Putamen (tissue), 1 donor: Measurements from ENCODE around the gene SS18L1.

Source experiments
- DNase-seq: peaks from one replicate; pipeline ENCODE4 v3.0.0-alpha.2; 2016; ENCODE audit warnings: low spot score

The SS18L1 gene

DNA sequence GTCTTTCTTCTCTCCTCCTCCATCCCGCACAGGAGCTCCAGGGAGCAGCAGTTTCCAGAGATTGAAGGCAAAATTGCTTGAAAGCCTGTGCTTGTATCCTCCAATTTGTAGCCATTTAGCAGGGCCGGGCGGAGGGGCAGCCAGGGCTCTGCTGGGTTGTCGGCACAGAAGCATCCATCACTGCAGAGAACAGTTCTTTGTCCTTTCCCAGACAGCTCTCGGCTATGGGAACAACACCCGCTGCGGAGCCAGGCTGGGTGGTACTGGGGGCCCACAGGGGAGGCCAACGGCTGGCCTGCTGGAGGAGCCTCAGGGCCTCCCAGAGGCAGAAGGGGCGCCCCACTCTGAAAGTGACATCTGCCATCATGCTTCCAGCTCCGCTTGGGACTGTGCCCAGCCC is 68.7 kb downstream of the SS18L1 start:
- no peak for DNase-seq

DNA sequence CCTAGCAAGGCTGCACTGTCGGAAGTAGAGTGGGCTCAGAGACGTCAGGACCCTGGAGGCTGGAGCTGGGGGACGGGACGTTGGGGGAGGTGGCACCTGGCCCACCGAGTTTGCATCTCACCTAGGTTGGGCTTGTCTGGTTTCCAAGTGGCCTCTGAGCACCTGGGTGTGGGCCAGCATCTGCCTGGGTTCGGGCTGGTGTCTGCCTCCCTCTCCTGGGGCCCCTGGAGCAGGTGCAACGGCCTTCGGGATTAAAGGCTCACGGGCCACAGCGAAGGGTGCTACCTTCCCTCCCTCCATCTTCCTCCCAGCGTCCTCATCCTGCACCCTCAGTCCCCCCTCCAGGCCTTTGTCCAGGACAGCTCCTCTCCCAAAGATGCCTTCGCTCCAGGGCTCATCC is 70.5 kb downstream of the SS18L1 start:
- no peak for DNase-seq

DNA sequence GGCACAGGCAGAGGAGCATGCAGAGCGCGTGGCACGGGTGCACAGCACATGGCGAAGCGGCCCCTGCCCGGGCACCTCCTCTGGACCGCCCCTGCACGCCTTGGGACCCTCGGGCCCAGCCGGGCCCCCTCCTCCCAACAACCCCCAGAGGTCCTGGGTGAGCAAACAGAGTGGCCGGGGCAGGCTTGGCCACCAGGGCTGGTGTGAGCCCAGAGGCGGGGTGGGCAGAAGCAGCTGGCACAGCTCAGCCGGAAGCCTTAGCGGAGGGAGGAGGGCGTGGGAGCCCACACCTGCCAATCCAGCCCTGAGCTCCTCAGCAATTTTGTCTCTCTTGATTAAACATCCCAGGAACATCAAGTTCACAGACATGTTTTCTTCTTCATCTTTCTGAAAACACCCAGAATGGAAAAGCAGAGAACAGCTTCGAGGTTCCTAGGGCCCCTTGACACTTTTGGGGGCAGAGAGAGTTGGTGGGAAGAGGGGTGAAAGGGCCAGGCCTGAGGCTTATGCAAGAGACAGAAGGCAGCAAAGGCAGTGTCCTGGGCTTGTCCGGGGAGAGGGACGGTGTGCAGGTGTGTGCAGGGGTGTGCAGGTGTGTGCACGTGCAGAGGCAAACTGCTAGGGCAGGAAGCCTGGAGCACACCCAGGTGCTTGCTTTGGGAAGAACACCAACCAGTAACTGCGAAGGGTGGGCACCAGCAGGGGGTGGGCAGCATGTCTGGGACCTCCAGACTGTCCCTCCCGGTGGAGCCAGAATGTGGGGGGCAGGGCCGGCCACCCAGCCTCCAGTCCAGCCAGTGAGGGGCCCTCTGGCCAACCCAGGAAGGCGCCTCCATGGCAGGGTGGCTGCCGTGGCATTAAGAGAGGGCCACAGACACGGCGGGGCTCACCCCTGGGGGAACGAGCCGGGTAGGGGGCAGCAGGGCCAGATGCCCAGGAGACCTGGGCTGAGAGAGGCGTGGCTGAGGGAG is 71.7 kb downstream of the SS18L1 start:
- peak; percentile 68 for DNase-seq

DNA sequence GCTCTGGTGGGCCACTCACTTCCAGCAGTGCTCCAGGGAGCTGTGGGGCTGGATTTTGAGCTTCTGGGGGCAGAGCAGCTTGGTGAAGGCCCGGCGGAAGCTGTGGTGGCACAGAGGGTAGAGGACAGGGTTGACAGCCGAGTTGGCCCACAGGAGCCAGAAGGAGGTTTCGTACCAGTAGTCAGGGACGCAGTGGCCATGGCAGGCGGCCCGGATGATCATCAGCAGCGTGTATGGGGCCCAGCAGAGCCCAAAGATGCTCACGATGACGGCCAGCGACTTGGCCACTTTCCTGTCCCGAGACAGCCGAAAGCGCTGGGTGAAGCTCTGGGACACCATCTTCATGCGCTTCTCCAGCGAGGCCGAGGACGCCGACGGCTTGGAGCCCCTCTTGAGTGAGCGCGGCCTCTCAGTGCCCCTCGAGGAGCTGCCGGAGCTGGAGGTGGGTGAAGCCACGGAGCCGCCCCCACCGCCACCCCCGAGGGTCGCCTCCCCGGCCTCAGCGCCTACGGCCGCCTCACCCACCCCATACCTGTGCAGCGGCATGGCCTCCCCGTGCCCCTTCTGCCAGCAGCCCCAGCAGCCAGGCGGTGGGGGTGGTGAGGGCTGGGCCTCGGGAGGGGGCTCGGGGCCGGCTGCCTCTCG is 72.5 kb downstream of the SS18L1 start:
- no peak for DNase-seq

DNA sequence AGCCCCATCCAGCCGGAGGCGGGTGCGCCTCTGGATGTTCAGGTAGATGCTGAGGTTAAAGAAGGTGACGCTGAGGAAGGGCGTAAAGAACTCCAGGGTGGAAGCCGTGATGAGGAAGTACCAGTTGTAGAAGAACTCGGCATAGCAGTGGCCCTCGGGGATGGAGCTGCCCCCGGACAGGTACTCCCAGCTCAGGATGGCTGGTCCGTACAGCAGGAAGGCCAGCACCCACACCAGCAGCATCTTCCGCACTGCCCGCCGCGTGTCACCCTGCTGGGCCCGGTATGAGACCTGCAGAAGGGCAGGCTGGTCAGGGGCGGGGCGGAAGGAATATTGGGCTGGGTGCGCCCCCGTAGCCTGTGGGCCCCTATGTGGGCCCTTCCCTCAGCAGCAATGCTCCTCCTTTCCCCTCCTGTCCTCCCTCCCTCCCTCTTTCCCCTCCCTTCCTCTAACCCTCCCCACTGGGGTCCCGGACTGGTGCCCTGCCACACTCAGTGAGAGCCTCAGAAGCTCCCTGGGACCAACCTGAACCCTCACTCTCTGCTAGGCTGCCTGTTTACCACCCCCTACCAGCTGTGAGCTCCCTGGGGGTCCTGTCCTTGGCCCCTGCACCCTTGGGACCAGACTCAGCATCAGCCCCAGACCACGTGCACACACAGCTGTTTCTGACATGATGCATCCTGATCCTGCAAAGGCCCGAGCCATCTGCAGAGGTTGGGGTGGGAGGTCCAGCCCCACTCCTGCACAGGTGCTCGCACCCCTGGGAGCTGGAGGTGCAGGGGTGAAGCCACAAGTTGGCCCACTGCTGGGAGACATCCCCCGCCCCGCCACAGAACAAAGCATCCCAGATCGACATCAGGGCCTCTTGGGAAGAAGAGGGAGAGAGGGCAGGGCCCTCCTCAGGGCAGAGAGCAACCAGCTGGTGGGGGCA is 73.3 kb downstream of the SS18L1 start:
- no peak for DNase-seq

DNA sequence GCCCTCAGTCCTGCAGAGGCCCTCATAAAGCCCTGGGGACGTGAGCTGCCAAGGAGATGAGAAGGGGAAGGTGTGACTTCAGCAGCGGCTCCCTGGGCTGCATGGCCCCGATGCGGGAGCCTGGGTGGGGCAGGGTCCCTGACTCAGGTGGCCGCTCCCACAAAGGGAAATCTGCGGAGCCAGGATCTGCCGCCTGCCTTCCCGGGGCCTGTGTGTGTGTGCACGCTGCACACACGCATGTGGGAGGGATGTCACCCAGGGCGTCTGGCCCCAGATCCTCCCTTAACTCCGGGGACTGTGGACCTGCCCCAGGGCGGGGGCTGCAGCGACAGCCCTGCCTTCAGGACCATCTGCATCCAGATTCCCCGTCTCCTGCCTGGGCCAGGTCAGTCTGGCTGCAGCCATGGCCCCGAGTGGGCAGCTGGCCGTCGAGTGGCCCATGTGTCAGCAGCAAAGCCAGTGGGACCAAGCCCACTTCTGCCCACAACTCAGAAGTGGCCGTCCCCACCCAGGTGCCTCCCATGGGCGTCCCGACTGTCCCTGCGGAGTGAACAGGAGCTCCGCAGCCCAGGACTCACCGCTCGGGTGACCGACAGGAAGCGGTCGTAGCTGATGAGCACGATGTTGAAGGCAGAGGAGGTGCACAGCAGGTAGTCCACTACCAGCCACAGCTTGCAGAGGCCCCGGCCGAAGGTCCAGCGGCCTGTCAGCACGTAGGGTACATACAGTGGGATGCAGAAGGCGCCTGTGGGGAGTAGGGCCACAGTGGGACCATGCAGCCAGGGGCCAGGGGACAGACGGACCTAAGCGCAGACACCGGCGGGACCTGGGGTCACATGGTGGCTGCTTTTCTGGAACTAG is 74.6 kb downstream of the SS18L1 start:
- no peak for DNase-seq

DNA sequence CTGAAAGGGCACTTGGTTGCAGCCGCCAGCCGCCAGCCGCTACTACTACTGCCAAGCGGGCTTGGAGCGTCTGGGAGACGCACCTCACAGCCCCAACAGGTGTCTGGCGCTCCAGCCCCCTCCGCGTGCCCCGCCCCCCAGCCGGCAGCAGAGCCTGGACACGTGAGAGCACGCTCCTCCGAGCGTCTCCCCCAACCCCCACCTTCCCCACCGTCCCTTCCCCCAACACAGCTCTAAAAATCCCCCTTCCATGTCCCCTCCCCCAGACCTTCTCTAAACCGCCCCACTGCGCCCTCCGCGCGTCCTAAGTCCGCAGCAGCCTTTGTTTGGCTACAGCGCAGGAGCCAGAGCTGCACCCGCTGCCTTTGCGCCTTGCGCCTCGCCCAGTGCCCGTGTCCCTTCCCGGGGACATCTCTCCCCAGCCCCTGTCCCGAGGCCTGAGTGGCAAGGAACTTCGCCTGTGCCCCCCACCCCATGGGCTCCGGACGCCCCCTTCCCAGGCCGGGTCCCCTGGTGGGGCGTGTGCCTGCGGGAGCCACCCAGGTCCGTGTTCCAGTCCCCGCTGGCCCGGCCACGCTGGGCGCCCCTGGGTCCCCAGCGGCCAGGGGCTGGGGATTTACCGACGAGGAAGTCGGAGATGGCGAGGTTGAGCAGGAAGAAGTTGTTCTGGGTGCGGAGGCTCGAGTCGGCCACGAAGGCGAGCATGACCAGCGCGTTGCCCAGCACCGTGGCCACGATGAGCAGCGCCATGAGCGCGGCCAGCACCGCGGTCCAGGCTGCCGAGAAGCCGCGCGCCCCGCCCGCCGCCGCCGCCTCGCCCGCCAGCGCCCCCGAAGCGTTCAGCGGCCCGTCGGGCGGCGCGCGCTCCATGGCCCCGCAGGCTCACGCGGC is 75.8 kb downstream of the SS18L1 start:
- no peak for DNase-seq

DNA sequence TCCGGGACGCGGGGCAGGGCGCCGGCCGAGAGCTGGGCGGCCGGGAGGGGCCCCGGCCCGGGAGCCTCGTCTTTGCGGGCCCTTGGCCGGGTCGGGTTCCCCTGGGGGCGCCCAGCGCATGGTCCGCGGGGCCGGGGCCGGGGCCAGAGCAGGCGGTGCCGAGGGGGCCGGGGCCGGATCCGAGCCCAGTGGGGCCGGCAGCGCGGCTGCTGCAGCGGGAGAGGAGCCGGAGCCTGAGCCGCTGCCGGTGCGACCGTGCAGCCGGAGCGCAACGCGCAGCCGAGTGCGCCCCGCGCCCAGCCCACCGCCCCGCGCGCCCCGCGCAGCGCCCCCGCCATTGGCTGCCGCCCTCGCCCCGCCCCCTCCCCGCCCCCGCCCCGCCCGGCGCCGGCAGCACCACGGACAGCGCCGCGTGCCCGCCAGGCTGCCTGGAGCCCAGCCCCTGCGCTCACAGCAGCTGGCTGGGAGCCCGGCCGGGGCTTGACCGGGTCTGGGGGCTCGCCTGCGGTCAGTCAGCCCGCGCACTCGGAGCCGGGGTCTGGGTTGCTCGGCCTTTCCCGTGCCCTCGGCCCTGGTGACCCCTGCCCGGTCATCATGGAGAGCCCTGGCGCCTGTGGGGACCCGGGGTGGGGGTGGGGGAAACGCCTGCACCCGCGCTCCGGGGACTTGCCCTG is 76.6 kb downstream of the SS18L1 start, which contains the start of gene HRH3:
TSS of gene HRH3 (minus strand) at position 287 of the 674 bp plus-strand sequence. CDS start 308 bp downstream, outside the sequence.
- no peak for DNase-seq

DNA sequence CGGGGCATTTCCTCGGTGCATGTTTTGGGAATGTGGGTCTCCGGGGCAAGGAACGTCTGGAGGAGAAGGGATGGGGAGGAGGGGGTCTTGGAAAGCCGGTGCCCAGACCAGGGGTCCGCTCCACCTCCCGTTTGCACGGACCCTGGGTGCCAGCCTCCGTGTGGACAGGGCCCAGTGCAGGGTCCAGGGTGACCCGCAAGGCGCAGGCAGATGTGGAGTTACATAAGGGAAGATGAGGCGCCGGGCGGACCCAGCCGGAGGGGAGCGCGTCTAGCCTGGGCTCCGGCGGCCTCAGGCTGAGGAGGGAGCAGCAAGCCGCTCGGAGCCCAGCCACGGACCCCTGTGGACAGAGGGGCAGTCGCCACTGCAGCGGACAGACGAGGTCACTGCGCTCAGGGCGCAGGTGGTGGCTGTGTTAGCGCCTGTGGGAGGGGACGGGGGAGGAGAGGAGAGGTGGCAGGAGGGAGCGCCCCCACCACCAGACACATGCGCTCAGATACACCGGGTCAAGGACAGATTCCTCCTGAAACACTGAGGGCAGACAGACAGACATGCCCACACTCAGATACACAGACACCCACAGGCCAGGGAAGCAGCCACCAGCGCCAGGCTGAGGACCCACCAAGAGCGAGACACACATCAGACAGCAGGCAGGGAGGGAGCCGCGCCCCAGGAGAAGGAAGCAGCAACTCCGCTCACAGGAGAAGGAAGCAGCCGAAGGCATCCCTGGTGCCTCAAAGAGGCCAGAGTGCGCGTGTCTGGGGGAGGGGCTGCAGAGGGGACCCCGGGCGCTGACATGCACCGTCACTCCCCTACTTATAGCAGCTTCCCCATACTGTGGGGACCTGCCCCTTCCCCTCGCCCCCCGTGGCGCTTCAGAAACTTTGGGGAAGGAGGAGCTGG is 77.3 kb downstream of the SS18L1 start:
- no peak for DNase-seq

DNA sequence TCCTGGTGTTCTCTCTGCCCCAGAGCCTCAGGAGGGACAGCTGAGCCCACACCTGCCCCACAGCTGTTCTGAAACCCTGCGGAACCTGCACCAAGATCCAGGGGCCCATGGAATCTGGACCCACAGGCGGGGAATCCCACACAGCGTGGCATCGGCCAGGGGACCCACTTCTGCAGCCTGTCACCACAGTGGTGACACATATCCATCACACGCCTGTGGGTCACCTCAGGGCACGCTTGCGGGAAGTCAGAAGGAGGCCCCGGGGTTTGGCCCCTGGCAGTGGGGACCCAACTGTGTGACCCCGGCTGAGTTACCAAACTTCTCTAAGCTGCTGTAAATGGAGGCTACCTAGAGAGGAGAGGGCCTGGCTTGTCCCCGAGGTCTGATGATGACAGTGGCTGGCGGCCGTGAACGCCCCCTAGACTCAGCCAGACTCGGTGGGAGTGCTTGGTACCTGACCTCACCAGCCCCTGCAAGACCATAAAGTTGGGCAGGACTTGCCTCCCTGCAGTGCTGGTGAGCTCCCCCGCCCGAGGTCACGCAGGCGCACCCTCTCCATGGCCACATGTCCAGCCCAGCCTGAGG is 78.8 kb downstream of the SS18L1 start:
- DNase-seq, result no peak

DNA sequence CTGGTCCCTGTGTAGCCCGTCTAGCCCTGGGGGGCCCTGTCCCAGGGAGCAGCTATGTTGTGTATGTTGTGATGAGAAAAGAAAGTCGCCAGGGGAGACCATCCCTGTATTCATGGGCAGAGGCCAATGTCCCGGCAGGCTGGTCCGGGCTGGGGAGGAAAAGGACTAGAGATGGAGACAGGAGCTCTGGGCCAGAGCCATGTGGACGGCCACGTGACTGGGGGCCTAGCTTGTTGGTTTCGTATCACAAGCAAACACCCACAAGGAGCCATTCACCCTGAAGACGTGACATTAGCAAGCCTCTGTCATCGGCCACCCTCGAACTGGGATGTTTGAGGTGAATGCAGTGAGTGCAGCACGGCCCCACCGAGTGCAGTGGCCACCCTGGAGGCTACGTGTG is 79.4 kb downstream of the SS18L1 start:
- no peak for DNase-seq

DNA sequence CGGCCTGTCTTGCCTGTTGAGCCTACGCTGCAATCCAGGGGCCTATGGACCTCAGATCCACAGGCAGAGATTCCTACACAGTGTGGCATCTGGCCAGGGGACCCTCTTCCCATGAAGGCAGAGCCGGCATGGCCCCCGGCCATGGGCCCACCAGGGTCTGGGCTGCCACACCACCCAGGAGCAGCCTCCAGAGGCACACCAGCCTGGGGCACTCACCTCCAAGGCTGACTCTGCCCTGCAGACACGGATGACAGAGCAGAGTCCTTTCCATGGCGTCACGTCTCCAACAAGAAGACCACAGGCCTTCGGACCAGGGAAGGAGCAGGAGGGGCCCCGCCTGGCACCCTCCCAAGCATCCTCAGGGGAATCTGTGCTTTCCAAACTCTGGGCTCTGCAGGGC is 80.0 kb downstream of the SS18L1 start:
- no peak for DNase-seq

DNA sequence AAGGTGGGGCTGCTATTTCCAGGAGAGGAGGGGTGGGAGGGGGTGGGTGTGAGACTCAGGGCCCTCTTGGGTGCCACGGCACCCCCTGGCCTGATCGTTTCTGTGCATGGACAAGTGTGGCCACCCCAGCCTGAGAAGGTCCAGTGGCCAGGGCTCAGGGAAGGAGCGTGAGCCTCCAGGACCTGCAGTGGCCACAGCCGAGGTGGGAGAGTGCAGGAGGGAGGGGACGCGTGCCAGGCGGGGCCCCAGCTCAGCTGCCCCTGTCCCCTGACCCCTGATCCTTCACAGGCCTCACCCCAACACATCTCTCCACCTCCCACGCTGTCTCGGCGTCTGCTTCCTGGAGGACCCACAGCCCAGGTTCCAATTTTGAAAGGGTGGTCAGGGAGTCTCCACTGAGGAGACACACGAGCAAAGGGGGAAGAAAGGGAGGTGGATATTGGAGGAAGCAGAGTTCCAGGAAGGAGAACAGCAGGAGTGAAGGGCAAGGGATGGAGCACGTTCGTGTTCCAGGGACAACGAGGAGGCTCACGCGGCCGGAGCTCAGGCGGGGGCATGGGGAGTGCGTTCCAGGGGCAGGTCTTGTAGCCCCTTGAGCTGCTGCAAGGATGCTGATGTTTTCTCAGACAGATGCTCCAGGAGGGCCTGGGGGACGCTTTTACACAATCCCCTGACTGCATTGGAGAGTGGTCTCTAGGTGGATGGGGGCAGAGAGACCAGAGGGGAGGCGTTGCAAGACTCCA is 80.7 kb downstream of the SS18L1 start:
- DNase-seq, result no peak

DNA sequence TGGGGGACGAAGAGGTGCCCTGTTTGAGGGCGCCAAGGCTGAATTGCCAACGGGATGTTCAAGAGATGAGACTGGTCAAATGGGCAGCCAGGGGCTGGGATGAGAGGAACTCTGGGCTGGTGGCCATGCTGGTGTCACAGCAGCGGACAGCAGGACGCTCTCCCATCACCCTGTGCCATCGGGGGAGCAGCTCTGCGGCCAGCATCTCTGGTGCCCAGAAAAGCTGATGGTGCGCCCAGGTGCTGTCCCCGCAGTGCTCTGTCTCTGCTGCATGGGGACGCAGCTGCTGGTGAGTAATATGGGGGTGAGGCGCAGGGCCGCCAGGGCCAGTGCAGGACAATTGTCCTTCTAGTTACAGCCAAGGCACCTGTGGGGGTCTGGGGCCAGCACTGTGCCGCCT is 81.5 kb downstream of the SS18L1 start:
- DNase-seq, result no peak

DNA sequence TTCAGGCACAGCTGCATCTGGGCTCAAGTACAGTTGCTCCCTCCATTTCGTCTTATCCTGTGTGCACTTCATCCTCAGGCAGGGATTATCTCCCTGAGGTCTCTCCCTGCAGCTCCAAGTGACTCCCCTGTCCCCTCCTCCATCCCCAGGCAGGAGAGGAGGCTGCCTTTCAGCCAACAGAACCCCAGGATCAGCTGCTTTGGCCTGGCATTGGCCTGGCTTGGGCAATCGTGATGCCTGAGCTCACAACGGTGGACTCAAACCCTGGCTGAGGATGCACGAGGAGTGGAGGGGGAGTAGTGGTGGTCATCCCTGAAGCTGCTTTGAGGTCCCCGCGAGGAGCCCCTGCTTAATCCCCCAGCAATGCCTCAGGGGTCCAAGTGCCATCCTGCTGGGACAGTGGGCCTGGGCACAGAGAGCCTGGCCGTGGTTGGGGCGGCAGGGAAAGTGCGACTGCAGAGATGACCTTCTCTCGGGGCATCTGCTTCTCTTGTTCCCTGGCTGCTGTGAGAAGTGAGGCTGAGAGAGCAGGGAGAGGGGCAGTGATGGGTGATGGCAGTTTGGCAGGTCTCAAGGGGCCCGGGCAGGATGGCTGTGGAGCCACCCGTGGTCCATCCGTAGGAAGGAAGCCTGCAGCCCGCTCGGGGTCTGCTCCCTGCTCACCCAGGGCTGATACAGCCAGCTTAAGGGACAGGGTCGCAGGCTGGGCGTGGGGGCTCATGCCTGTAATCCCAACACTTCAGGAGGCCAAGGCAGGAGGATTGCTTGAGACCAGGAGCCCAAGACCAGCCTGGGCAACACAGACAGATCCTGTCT is 82.5 kb downstream of the SS18L1 start:
- no peak for DNase-seq
